ENCODE results near the gene C11orf86.

The C11orf86 gene

GRCh38 chr11:66974724-66975404 is at the start of gene C11orf86:
TSS of gene C11orf86 (plus strand) at chr11:66975304. CDS start at chr11:66975363, 59 bp downstream.
- TF ChIP-seq EZH2phosphoT487 (IDR thresholded peaks at IDR 0.05; ENCODE audit: borderline replicate concordance) (no peak), CTCF (conservative IDR thresholded peaks at IDR 0.05; ENCODE audit: low read length) (no peak)
- no peaks in the 10 kb centered on the region for H3K4me1 ChIP-seq (ENCODE audit: insufficient read depth, low read length, poor library complexity, severe bottlenecking)
- no peaks in the 10 kb centered on the region for H3F3A ChIP-seq (ENCODE audit: low read depth)
- no peaks in the 10 kb centered on the region for H3K36me3 ChIP-seq (ENCODE audit: insufficient read depth, low read length)
- no peaks in the 10 kb centered on the region for H4K20me1 ChIP-seq (ENCODE audit: insufficient read depth, low read length, poor library complexity, severe bottlenecking)
- no peak within 1 kb of the TSS for H3K9ac ChIP-seq (ENCODE audit: low read depth, low read length, poor library complexity, severe bottlenecking)
- no peaks in the 10 kb centered on the region for H3K9me2 ChIP-seq (replicated peaks; ENCODE audit: low read depth, low read length)
- no peak within 1 kb of the TSS for H2AFZ ChIP-seq (ENCODE audit: low read length)
- no peaks in the 10 kb centered on the region for H3K79me2 ChIP-seq (ENCODE audit: insufficient read depth, low read length)
- no peaks in the 10 kb centered on the region for H3K27me3 ChIP-seq (ENCODE audit: insufficient read depth, low read length, poor library complexity, severe bottlenecking)
- H3K9me3 ChIP-seq (ENCODE audit: insufficient read depth, low read depth, low read length), result no peaks in the 10 kb centered on the region
- no peak within 1 kb of the TSS for H3K4me2 ChIP-seq (ENCODE audit: low read depth, low read length, poor library complexity, severe bottlenecking)
- no peak within 1 kb of the TSS for H3K4me3 ChIP-seq (ENCODE audit: low read length, poor library complexity, severe bottlenecking)

GRCh38 chr11:66929753-66930152 is 45.4 kb upstream of the C11orf86 start:
- H3K4me3 ChIP-seq (ENCODE audit: low read length, poor library complexity, severe bottlenecking), result no peak overlapping the region
- H2AFZ ChIP-seq (ENCODE audit: low read length), result no peak overlapping the region
- H3K9me2 ChIP-seq (replicated peaks; ENCODE audit: low read depth, low read length), result no peaks in the 10 kb centered on the region
- TF ChIP-seq EZH2phosphoT487 (IDR thresholded peaks at IDR 0.05; ENCODE audit: borderline replicate concordance) (no peak), CTCF (conservative IDR thresholded peaks at IDR 0.05; ENCODE audit: low read length) (no peak)
- H3K9me3 ChIP-seq (ENCODE audit: insufficient read depth, low read depth, low read length), result no peaks in the 10 kb centered on the region
- H3K27me3 ChIP-seq (ENCODE audit: insufficient read depth, low read length, poor library complexity, severe bottlenecking), result no peaks in the 10 kb centered on the region
- no peaks in the 10 kb centered on the region for H3F3A ChIP-seq (ENCODE audit: low read depth)
- no peaks in the 10 kb centered on the region for H3K79me2 ChIP-seq (ENCODE audit: insufficient read depth, low read length)
- no peak overlapping the region for H3K4me2 ChIP-seq (ENCODE audit: low read depth, low read length, poor library complexity, severe bottlenecking)
- no peaks in the 10 kb centered on the region for H3K4me1 ChIP-seq (ENCODE audit: insufficient read depth, low read length, poor library complexity, severe bottlenecking)
- no peak overlapping the region for H3K9ac ChIP-seq (ENCODE audit: low read depth, low read length, poor library complexity, severe bottlenecking)
- no peaks in the 10 kb centered on the region for H3K36me3 ChIP-seq (ENCODE audit: insufficient read depth, low read length)
- no peaks in the 10 kb centered on the region for H4K20me1 ChIP-seq (ENCODE audit: insufficient read depth, low read length, poor library complexity, severe bottlenecking)

- no peaks in the 10 kb centered on the region for H3K4me1 ChIP-seq (ENCODE audit: insufficient read depth, low read length, poor library complexity, severe bottlenecking)
- H3K4me2 ChIP-seq (ENCODE audit: low read depth, low read length, poor library complexity, severe bottlenecking), result no peak overlapping the region
- H3K79me2 ChIP-seq (ENCODE audit: insufficient read depth, low read length), result no peaks in the 10 kb centered on the region
- H3K9me3 ChIP-seq (ENCODE audit: insufficient read depth, low read depth, low read length), result no peaks in the 10 kb centered on the region
- no peaks in the 10 kb centered on the region for H3K9me2 ChIP-seq (replicated peaks; ENCODE audit: low read depth, low read length)
- H2AFZ ChIP-seq (ENCODE audit: low read length), result no peak overlapping the region
- H3K4me3 ChIP-seq (ENCODE audit: low read length, poor library complexity, severe bottlenecking), result no peak overlapping the region
- TF ChIP-seq CTCF (conservative IDR thresholded peaks at IDR 0.05; ENCODE audit: low read length), result no peak
- no peak for TF ChIP-seq EZH2phosphoT487 (IDR thresholded peaks at IDR 0.05; ENCODE audit: borderline replicate concordance)
- H3K36me3 ChIP-seq (ENCODE audit: insufficient read depth, low read length), result no peaks in the 10 kb centered on the region
- no peaks in the 10 kb centered on the region for H3K27me3 ChIP-seq (ENCODE audit: insufficient read depth, low read length, poor library complexity, severe bottlenecking)
- H3K9ac ChIP-seq (ENCODE audit: low read depth, low read length, poor library complexity, severe bottlenecking), result no peak overlapping the region
- H3F3A ChIP-seq (ENCODE audit: low read depth), result no peaks in the 10 kb centered on the region
- no peaks in the 10 kb centered on the region for H4K20me1 ChIP-seq (ENCODE audit: insufficient read depth, low read length, poor library complexity, severe bottlenecking)
These were observed 42.6 kb upstream of the C11orf86 start for GRCh38 chr11:66932543-66932942.

All from Loucy (cell line).